ENCODE results near the gene LUZP2.

DNA sequence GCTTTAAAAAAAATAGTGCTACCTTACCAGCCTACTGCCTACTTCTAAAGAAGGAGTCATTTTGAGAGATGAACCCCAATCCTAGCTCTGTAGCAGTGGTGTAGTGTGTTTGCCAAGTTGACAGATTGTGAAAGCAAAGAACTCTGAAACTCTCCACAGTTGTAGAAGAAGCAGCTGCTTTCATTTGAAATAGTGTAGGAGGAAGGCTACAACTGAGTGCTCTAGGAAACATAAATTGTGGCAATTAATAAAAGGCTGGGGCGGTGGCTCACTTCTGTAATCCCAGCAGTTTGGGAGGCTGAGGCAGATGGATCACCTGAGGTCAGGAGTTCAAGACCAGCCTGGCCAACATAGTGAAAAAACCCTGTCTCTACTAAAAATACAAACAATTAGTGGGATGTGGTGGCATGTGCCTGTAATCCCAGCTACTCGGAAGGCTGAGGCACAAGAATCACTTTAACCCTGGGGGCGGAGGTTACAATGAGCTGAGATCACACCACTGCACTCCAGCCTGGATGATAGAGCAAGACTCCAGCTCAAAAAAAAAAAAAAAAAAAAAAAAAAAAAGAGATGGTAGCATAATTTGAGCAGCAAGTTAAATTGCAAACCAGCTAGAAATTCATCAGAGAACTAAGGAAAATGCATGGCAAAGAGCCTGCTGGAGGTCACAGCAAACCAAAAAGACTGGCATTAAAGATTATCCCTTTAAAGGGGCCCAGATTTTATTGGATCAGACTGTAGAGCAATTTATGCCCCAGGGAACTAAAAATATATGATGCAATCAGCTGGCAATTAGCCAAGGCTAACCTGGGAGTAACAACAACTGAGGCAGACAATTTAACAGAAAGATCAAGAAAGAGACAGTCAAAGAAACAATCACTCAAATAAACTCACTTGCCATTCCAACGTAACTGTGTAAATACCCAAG is 112.6 kb downstream of the LUZP2 start:
- TF ChIP-seq POLR2AphosphoS5 (IDR thresholded peaks at IDR 0.05): no peak
- TF ChIP-seq CTCF (IDR thresholded peaks at IDR 0.05): no peak

Data from gastroesophageal sphincter (tissue), 3 donors.